Kidney (tissue), 14 donors: ENCODE data around the gene AKAP8. TPM values are rescaled to one million over a fixed set of nuclear protein-coding genes. Genes with fewer than 3 reads are reported as not detected.
A peak's percentile ranks its signal among the peaks of the same experiment; 100 is the strongest.

Experiments
- DNase-seq, 5 donors: peaks; one replicate each; pipeline ENCODE4 v3.0.0-alpha.2; 2013 to 2020
- FAIRE-seq: peaks from 2 replicates; lab custom pipeline; 2012; peaks lifted over from hg19 to GRCh38; lab: Jason Lieb, UNC
- H3K27ac ChIP-seq, 2 donors: one replicate each; pipeline ENCODE4 v1.7.0; 2013; ENCODE audit warnings: low read depth in 2 of 2, low read length in 2 of 2, inconsistent platforms in 1 of 2
- H3K27me3 ChIP-seq: one replicate; pipeline ENCODE4 v1.7.1; 2013; ENCODE audit warnings: low read length, inconsistent platforms; ENCODE audit not compliant: control insufficient read depth, insufficient read depth
- H3K36me3 ChIP-seq, 3 donors: one replicate each; pipeline versions ENCODE4 v1.7.0 to v1.7.1; 2013; ENCODE audit warnings: low read length in 3 of 3, control low read depth in 1 of 3, inconsistent platforms in 1 of 3; ENCODE audit not compliant: insufficient read depth in 3 of 3, control insufficient read depth in 2 of 3
- H3K4me1 ChIP-seq, 3 donors: one replicate each; pipeline versions ENCODE4 v1.7.0 to v1.7.1; 2013; ENCODE audit warnings: low read length in 3 of 3, inconsistent platforms in 1 of 3, low read depth in 1 of 3; ENCODE audit not compliant: control insufficient read depth in 2 of 3, insufficient read depth in 2 of 3
- H3K4me3 ChIP-seq, 3 donors: one replicate each; pipeline versions ENCODE4 v1.7.0 to v1.8.1; 2013; ENCODE audit warnings: low read length in 3 of 3, control low read depth in 1 of 3, inconsistent platforms in 1 of 3
- H3K9ac ChIP-seq, 3 donors: one replicate each; pipeline versions ENCODE4 v1.7.0 to v1.7.1; 2013; ENCODE audit warnings: low read length in 3 of 3, control low read depth in 1 of 3, inconsistent platforms in 1 of 3
- H3K9me3 ChIP-seq, 3 donors: one replicate each; pipeline versions ENCODE4 v1.7.0 to v1.7.1; 2013; ENCODE audit warnings: low read length in 3 of 3, control low read depth in 1 of 3, inconsistent platforms in 1 of 3; ENCODE audit not compliant: control insufficient read depth in 2 of 3, insufficient read depth in 1 of 3
- intact Hi-C: fragments of 100-400 bp; cut with DNase I; formaldehyde crosslinking; loops from one replicate; pipeline ENCODE4 v1.11.1; 2022
- polyA plus RNA-seq: library from polyadenylated mRNA; stranded (reverse); fragments of 350-450 nt; fragmentation: Illumina TruSeq; extraction: RNeasy Lipid Tissue Mini Kit (QIAGEN cat#74804); gene quantifications from one replicate; pipeline ENCODE4 v1.2.3, GENCODE V29; 2014; ENCODE audit warnings: low read depth, low replicate concordance; ENCODE audit not compliant: insufficient read depth
- total RNA-seq: library from RNA; stranded (reverse); fragmentation: NEBNext Ultra II Directional; extraction: Animal tissue kit (Norgen Biotek cat#: 25700); gene quantifications from one replicate; pipeline ENCODE4 v1.2.1, GENCODE V29; 2021
- TF ChIP-seq, protein P1 (sequence below): IDR thresholded peaks from 3 replicates; pipeline ENCODE4 v1.5.1; 2012; ENCODE audit warnings: mild to moderate bottlenecking, moderate library complexity, borderline replicate concordance; ENCODE audit not compliant: insufficient read depth; ENCODE audit errors: extremely low read depth
- donor health status: control.
- donor health status: control.
- donor health status: control.
- donor health status: control.
- donor health status: control.
- donor health status: DM: yes; HTN: yes; CAD: no.
- donor health status: Normal renal cell carcinoma (clear cell type).

Gene AKAP8
- total and polyA plus RNA-seq, 2 donors from 2014 or later: 11.5 to 60.2 TPM

- Histone ChIP-seq H3K27me3 (no peaks in the 10 kb centered on the region), H3K27ac (no peak overlapping the region), H3K9ac (no peak overlapping the region), H3K9me3 (no peaks in the 10 kb centered on the region), H3K4me3 (no peak overlapping the region), H3K4me1 (peaks cover 0 to 32% (median 26%) of the 10 kb centered on the region in 3 donors), H3K36me3 (peaks cover 0 to 46% (median 26%) of the 10 kb centered on the region in 3 donors)
- TF ChIP-seq, protein P1, sequence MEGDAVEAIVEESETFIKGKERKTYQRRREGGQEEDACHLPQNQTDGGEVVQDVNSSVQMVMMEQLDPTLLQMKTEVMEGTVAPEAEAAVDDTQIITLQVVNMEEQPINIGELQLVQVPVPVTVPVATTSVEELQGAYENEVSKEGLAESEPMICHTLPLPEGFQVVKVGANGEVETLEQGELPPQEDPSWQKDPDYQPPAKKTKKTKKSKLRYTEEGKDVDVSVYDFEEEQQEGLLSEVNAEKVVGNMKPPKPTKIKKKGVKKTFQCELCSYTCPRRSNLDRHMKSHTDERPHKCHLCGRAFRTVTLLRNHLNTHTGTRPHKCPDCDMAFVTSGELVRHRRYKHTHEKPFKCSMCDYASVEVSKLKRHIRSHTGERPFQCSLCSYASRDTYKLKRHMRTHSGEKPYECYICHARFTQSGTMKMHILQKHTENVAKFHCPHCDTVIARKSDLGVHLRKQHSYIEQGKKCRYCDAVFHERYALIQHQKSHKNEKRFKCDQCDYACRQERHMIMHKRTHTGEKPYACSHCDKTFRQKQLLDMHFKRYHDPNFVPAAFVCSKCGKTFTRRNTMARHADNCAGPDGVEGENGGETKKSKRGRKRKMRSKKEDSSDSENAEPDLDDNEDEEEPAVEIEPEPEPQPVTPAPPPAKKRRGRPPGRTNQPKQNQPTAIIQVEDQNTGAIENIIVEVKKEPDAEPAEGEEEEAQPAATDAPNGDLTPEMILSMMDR: no peak
- DNase-seq: peak in 1 of 5 donors; percentile 3
- intact Hi-C loops: no loop called here
- FAIRE-seq: no peak
Measured at GRCh38 chr19:15372470-15372869, 7.1 kb downstream of the AKAP8 start.

DNA sequence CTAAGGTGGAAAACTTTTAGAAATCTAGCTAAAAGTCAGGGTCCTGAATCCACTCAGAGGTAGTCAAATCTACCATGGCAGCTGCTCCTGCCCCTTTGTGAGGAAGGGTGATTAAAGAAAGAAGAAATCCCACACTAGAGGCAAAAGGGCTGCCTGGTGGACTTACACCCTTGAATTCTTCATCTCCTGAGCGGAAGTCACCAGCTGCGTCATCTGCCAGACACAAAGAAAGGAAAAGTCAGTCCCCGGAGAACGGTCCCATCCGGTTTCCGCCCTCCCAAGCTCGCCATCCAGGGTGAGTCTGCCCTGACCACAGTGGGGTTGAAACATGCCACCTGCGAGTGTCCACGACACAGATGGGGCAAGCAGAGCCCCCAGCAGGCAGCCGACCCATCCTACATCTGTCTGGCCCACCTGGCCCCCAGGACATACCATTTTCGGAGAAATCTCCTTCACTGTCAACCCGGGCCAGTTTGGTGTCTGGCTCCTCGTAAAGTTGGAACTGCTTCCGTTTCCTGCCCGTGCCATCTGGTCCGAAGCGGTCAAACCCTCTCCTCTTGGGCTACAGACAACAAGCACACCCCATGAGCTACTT, 7.7 kb downstream of the AKAP8 start:
- H3K36me3 ChIP-seq: peaks cover 0 to 46% (median 28%) of the 10 kb centered on the region in 3 donors
- no peak overlapping the region for H3K4me3 ChIP-seq
- H3K27me3 ChIP-seq: no peaks in the 10 kb centered on the region
- H3K27ac ChIP-seq: no peak overlapping the region
- TF ChIP-seq, protein P1: no peak
- DNase-seq: peak in 1 of 5 donors; percentile 63
- peaks cover 0 to 28% (median 22%) of the 10 kb centered on the region in 3 donors for H3K4me1 ChIP-seq
- FAIRE-seq: no peak
- intact Hi-C loops: no loop called here
- no peaks in the 10 kb centered on the region for H3K9me3 ChIP-seq
- H3K9ac ChIP-seq: no peak overlapping the region

- Histone ChIP-seq H3K4me3 (no peak overlapping the region), H3K9ac (no peak overlapping the region), H3K9me3 (no peaks in the 10 kb centered on the region), H3K4me1 (peaks cover 0 to 23% (median 16%) of the 10 kb centered on the region in 3 donors), H3K27me3 (no peaks in the 10 kb centered on the region), H3K27ac (no peak overlapping the region), H3K36me3 (peaks cover 0 to 46% (median 28%) of the 10 kb centered on the region in 3 donors)
- intact Hi-C loops: no loop called here
- DNase-seq (peak in 1 of 5 donors; percentile 14), FAIRE-seq (no peak)
- TF ChIP-seq, protein P1: no peak
Measured at GRCh38 chr19:15371119-15371518, 8.5 kb downstream of the AKAP8 start.
